IMR-90 (cell line): ENCODE data around the gene FAM163B. TPM values are rescaled to one million over a fixed set of nuclear protein-coding genes. Genes with fewer than 3 reads are reported as not detected.

ENCODE experiments used
- ATAC-seq: fragments of 200-7000 bp; cut with Tn5 transposase; 2 replicates; pipeline ENCODE4 v1.9.1; 2020; ENCODE audit warnings: low read depth, mild to moderate bottlenecking, moderate library complexity
- BruUV-seq: library from RNA; stranded (reverse); fragments of 400-500 nt; replicated peaks from 2 replicates; lab custom pipeline; 2021; lab: Mats Ljungman, UMichigan
- CTCF ChIA-PET: fragments of 300-600 bp; formaldehyde crosslinking; extraction: SDS; loops from one replicate; lab custom pipeline; 2021; ENCODE audit warnings: antibody characterized with exemption; lab: Yijun Ruan, JAX
- POLR2A ChIA-PET: fragments of 300-600 bp; sonication (Branson Sonifier 250); formaldehyde crosslinking; loops from one replicate; lab custom pipeline; 2022; ENCODE audit warnings: antibody characterized with exemption; ENCODE audit not compliant: unreplicated experiment; lab: Charles Lee
- DNase-seq: peaks from one replicate; pipeline ENCODE4 v3.0.0; 2013
- H2AFZ ChIP-seq: replicated peaks from 2 replicates; pipeline ENCODE3; 2013; ENCODE audit warnings: low read length, mild to moderate bottlenecking; ENCODE audit not compliant: poor library complexity
- H2AK5ac ChIP-seq: 2 replicates; pipeline ENCODE4 v1.6.1; 2013; ENCODE audit warnings: low read depth, low read length, inconsistent platforms
- H2AK9ac ChIP-seq: replicated peaks from 2 replicates; pipeline ENCODE3; 2013; ENCODE audit warnings: mild to moderate bottlenecking, low read depth, low read length, moderate library complexity; ENCODE audit not compliant: poor library complexity
- H2BK120ac ChIP-seq: 2 replicates; pipeline ENCODE4 v1.6.1; 2013; ENCODE audit warnings: low read depth, low read length, inconsistent platforms
- H2BK15ac ChIP-seq: 3 replicates; pipeline ENCODE4 v1.6.1; 2013; ENCODE audit warnings: low read depth, low read length, inconsistent platforms
- H2BK20ac ChIP-seq: 2 replicates; pipeline ENCODE4 v1.6.1; 2013; ENCODE audit warnings: low read depth, mild to moderate bottlenecking, inconsistent platforms, low read length, moderate library complexity
- H2BK5ac ChIP-seq: 2 replicates; pipeline ENCODE4 v1.6.1; 2013; ENCODE audit warnings: mild to moderate bottlenecking, low read depth, low read length, inconsistent platforms; ENCODE audit not compliant: poor library complexity, severe bottlenecking
- H3K14ac ChIP-seq: replicated peaks from 2 replicates; pipeline ENCODE4 v1.6.1; 2013; ENCODE audit warnings: low read depth, low read length, inconsistent platforms
- H3K18ac ChIP-seq: 2 replicates; pipeline ENCODE4 v1.6.1; 2013; ENCODE audit warnings: low read depth, low read length, control low read depth
- H3K23ac ChIP-seq: 2 replicates; pipeline ENCODE4 v1.6.1; 2013; ENCODE audit warnings: low read depth, low read length, inconsistent platforms
- H3K27ac ChIP-seq: 2 replicates; pipeline ENCODE4 v1.5.1; 2013; ENCODE audit warnings: mild to moderate bottlenecking, control low read depth, low read length; ENCODE audit not compliant: insufficient read depth
- H3K27me3 ChIP-seq: 2 replicates; pipeline ENCODE4 v1.6.1; 2013; ENCODE audit warnings: low read length; ENCODE audit not compliant: control insufficient read depth, insufficient read depth
- H3K36me3 ChIP-seq: 2 replicates; pipeline ENCODE4 v1.6.1; 2013; ENCODE audit warnings: low read length, mixed read lengths; ENCODE audit not compliant: control insufficient read depth, insufficient read depth
- H3K4ac ChIP-seq: 2 replicates; pipeline ENCODE4 v1.6.1; 2013; ENCODE audit warnings: low read depth, low read length, inconsistent platforms
- H3K4me1 ChIP-seq: 2 replicates; pipeline ENCODE4 v1.6.1; 2013; ENCODE audit warnings: low read length, mixed read lengths; ENCODE audit not compliant: control insufficient read depth, insufficient read depth
- H3K4me2 ChIP-seq: 2 replicates; pipeline ENCODE4 v1.6.1; 2013; ENCODE audit warnings: low read depth, mild to moderate bottlenecking, control low read depth, low read length, moderate library complexity
- H3K4me3 ChIP-seq: 2 replicates; pipeline ENCODE4 v1.5.1; 2013; ENCODE audit warnings: low read depth, mild to moderate bottlenecking, control low read depth, low read length, moderate library complexity; ENCODE audit not compliant: insufficient read depth
- H3K56ac ChIP-seq: 2 replicates; pipeline ENCODE4 v1.6.1; 2013; ENCODE audit warnings: low read length, inconsistent platforms; ENCODE audit not compliant: insufficient read depth; ENCODE audit errors: extremely low read depth
- H3K79me1 ChIP-seq, 2 experiments: 2 replicates each; pipeline ENCODE4 v1.6.1; 2013; ENCODE audit warnings: low read length in 2 of 2, inconsistent platforms in 1 of 2, low read depth in 1 of 2
- H3K9ac ChIP-seq: 2 replicates; pipeline ENCODE4 v1.6.1; 2013; ENCODE audit warnings: low read depth, low read length, control low read depth
- H3K9me1 ChIP-seq: 2 replicates; pipeline ENCODE4 v1.6.1; 2013; ENCODE audit warnings: low read length, inconsistent platforms; ENCODE audit not compliant: insufficient read depth
- H3K9me3 ChIP-seq: 2 replicates; pipeline ENCODE4 v1.6.1; 2013; ENCODE audit warnings: low read length; ENCODE audit not compliant: control insufficient read depth, insufficient read depth
- H4K20me1 ChIP-seq: 2 replicates; pipeline ENCODE4 v1.6.1; 2013; ENCODE audit warnings: low read length, inconsistent platforms; ENCODE audit not compliant: insufficient read depth
- H4K5ac ChIP-seq: 2 replicates; pipeline ENCODE4 v1.6.1; 2013; ENCODE audit warnings: mild to moderate bottlenecking, low read depth, low read length, control low read depth
- H4K8ac ChIP-seq, 2 experiments: 2 replicates each; pipeline ENCODE4 v1.6.1; 2013; ENCODE audit warnings: low read depth in 2 of 2, low read length in 2 of 2, control low read depth in 1 of 2, inconsistent platforms in 1 of 2
- H4K91ac ChIP-seq: 2 replicates; pipeline ENCODE4 v1.6.1; 2013; ENCODE audit warnings: low read depth, low read length, inconsistent platforms; ENCODE audit not compliant: insufficient read depth
- CEBPB ChIP-seq: IDR thresholded peaks from 2 replicates; pipeline ENCODE4 v1.6.1; 2012; ENCODE audit warnings: low read depth, low read length, improper control_type of control experiment
- CHD1 ChIP-seq: IDR thresholded peaks from 2 replicates; pipeline ENCODE4 v1.6.1; 2012; ENCODE audit warnings: low read depth, low read length, improper control_type of control experiment
- FOS ChIP-seq: fragments of 150-350 bp; IDR thresholded peaks from 2 replicates; pipeline ENCODE4 v1.6.1; 2016; ENCODE audit warnings: low read depth, low read length
- MAFK ChIP-seq: IDR thresholded peaks from 2 replicates; pipeline ENCODE4 v1.6.1; 2012; ENCODE audit warnings: low read depth, low read length, improper control_type of control experiment
- MXI1 ChIP-seq: IDR thresholded peaks from 2 replicates; pipeline ENCODE4 v1.6.1; 2012; ENCODE audit warnings: low read depth, mild to moderate bottlenecking, low read length, moderate library complexity, borderline replicate concordance
- NFE2L2 ChIP-seq: fragments of 150-350 bp; IDR thresholded peaks from 2 replicates; pipeline ENCODE4 v1.6.1; 2016; ENCODE audit warnings: low read depth, mild to moderate bottlenecking, low read length
- POLR2A ChIP-seq: IDR thresholded peaks from 2 replicates; pipeline ENCODE4 v1.6.1; 2012; ENCODE audit warnings: mild to moderate bottlenecking, low read depth, low read length
- SMC3 ChIP-seq: fragments of 150-350 bp; IDR thresholded peaks from 2 replicates; pipeline ENCODE4 v1.6.1; 2016; ENCODE audit warnings: low read depth, mild to moderate bottlenecking, antibody characterized with exemption, low read length, moderate library complexity
- WGBS, 2 experiments: methylation state at CpG; one replicate each; pipeline versions ENCODE4 v1.1.5 to v1.1.7; 2013; ENCODE audit warnings: missing lambda C conversion rate in 2 of 2; ENCODE audit not compliant: insufficient read length in 1 of 2; ENCODE audit errors: extremely low coverage in 2 of 2; 5-methylcytosine and 5-hydroxymethylcytosine counted together
- dilution Hi-C: fragments of 300-500 bp; cut with HindIII; formaldehyde crosslinking; loops from one replicate; pipeline ENCODE4 v1.14.3; 2018; ENCODE audit warnings: low sequenced_read_pairs; ENCODE audit not compliant: unreplicated experiment
- in situ Hi-C: fragments of 300-500 bp; cut with MboI; formaldehyde crosslinking; loops from 3 replicates; pipeline ENCODE4 v1.14.3; 2019; ENCODE audit warnings: low sequenced_read_pairs, inconsistent platforms, mixed read lengths
- intact Hi-C: fragments of 100-400 bp; cut with micrococcal nuclease; formaldehyde crosslinking; loops from 2 replicates; pipeline ENCODE4 v1.10.0; 2022
- polyA plus RNA-seq, 3 experiments: library from polyadenylated mRNA; depleted of rRNA; stranded (reverse); fragments of >200 nt; gene quantifications; 2 replicates each; pipeline ENCODE4 v1.2.3, GENCODE V29; 2012; ENCODE audit warnings: low replicate concordance in 1 of 3
- total RNA-seq: library from RNA; depleted of rRNA; stranded (reverse); fragments of >200 nt; gene quantifications from 2 replicates; pipeline ENCODE4 v1.2.3, GENCODE V29; 2012
- TF ChIP-seq, protein P1 (sequence below): conservative IDR thresholded peaks from 2 replicates; pipeline ENCODE4 v1.5.1; 2012; ENCODE audit warnings: mild to moderate bottlenecking, low read depth, low read length, improper control_type of control experiment

FAM163B gene
- total and polyA plus RNA-seq, 2 of the 4 experiments (the other 2 are of a cell fraction) = not detected

DNA sequence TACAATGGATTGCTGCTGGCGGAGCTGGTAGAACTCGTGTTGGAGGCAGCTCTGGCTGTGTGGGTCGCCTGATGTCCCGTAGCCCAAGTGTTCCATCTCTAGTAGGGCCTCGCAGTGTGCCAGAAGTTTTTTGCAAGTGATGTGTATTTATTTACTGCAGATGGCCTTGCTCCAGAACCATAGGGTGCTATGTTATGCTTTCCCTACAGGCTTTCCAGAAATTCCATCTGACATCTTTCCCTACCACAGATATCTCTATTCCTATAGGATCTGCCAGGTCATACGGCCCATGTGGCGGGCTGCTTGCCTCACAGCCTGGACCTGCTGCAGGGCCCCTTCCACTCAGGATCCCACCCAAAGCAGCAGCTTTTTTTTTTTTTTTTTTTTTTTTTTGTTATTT is 57.7 kb downstream of the FAM163B start:
- POLR2A ChIA-PET = no interaction called here
- H3K9ac ChIP-seq = no peak overlapping the region
- no peak overlapping the region for H3K4me2 ChIP-seq
- H3K9me1 ChIP-seq = no peaks in the 10 kb centered on the region
- H2AFZ ChIP-seq = no peak overlapping the region
- no CpG with 5 or more reads among the region's 7 CpGs for WGBS, 2 experiments
- H4K8ac ChIP-seq = no peak overlapping the region
- TF ChIP-seq, protein P1, sequence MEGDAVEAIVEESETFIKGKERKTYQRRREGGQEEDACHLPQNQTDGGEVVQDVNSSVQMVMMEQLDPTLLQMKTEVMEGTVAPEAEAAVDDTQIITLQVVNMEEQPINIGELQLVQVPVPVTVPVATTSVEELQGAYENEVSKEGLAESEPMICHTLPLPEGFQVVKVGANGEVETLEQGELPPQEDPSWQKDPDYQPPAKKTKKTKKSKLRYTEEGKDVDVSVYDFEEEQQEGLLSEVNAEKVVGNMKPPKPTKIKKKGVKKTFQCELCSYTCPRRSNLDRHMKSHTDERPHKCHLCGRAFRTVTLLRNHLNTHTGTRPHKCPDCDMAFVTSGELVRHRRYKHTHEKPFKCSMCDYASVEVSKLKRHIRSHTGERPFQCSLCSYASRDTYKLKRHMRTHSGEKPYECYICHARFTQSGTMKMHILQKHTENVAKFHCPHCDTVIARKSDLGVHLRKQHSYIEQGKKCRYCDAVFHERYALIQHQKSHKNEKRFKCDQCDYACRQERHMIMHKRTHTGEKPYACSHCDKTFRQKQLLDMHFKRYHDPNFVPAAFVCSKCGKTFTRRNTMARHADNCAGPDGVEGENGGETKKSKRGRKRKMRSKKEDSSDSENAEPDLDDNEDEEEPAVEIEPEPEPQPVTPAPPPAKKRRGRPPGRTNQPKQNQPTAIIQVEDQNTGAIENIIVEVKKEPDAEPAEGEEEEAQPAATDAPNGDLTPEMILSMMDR = no peak
- no peak for TF ChIP-seq POLR2A
- TF ChIP-seq MAFK = no peak
- no peak for TF ChIP-seq CEBPB
- no peak for TF ChIP-seq CHD1
- no peak for TF ChIP-seq FOS
- no peak for TF ChIP-seq NFE2L2
- no peak for TF ChIP-seq MXI1
- no peak for TF ChIP-seq SMC3
- H3K23ac ChIP-seq = no peak overlapping the region
- no peak overlapping the region for H2AK9ac ChIP-seq
- in situ Hi-C loops (no loop called here), intact Hi-C loops (no loop called here), dilution Hi-C loops (no loop called here)
- no peak overlapping the region for H3K18ac ChIP-seq
- H3K14ac ChIP-seq = no peak overlapping the region
- no peak overlapping the region for H2BK120ac ChIP-seq
- DNase-seq (no peak), ATAC-seq (no peak)
- H3K27me3 ChIP-seq = peaks cover 35% of the 10 kb centered on the region
- no peaks in the 10 kb centered on the region for H3K79me1 ChIP-seq
- H4K91ac ChIP-seq = no peak overlapping the region
- no peak overlapping the region for H2BK5ac ChIP-seq
- no peaks in the 10 kb centered on the region for H3K4me1 ChIP-seq
- no peaks in the 10 kb centered on the region for H3K9me3 ChIP-seq
- no peak overlapping the region for H3K56ac ChIP-seq
- no peak overlapping the region for H3K4ac ChIP-seq
- no peak overlapping the region for H3K27ac ChIP-seq
- no peak overlapping the region for H2BK15ac ChIP-seq
- BruUV-seq = no TSS peak
- no peak overlapping the region for H3K4me3 ChIP-seq
- no peak overlapping the region for H4K5ac ChIP-seq
- no peak overlapping the region for H2AK5ac ChIP-seq
- no peaks in the 10 kb centered on the region for H3K36me3 ChIP-seq
- no peaks in the 10 kb centered on the region; the same call in 1 of the 2 replicates for H4K20me1 ChIP-seq
- no peak overlapping the region for H2BK20ac ChIP-seq
- CTCF ChIA-PET = no interaction called here
